CD4-positive, alpha-beta T cell treated with Interleukin-10 for 1 hour (primary cell): ENCODE measurements around the gene SPPL3.
A peak's percentile ranks its signal among the peaks of the same experiment; 100 is the strongest.
"Not testable (repeated sequence)": the region's sequence is repeated elsewhere in the genome, so short reads cannot be mapped to it uniquely, and the experiment has no call there.

Experiments used
- DNase-seq: peaks from one replicate; pipeline ENCODE4 v3.0.0-alpha.2; 2020

SPPL3 gene, protein sequence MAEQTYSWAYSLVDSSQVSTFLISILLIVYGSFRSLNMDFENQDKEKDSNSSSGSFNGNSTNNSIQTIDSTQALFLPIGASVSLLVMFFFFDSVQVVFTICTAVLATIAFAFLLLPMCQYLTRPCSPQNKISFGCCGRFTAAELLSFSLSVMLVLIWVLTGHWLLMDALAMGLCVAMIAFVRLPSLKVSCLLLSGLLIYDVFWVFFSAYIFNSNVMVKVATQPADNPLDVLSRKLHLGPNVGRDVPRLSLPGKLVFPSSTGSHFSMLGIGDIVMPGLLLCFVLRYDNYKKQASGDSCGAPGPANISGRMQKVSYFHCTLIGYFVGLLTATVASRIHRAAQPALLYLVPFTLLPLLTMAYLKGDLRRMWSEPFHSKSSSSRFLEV

DNA sequence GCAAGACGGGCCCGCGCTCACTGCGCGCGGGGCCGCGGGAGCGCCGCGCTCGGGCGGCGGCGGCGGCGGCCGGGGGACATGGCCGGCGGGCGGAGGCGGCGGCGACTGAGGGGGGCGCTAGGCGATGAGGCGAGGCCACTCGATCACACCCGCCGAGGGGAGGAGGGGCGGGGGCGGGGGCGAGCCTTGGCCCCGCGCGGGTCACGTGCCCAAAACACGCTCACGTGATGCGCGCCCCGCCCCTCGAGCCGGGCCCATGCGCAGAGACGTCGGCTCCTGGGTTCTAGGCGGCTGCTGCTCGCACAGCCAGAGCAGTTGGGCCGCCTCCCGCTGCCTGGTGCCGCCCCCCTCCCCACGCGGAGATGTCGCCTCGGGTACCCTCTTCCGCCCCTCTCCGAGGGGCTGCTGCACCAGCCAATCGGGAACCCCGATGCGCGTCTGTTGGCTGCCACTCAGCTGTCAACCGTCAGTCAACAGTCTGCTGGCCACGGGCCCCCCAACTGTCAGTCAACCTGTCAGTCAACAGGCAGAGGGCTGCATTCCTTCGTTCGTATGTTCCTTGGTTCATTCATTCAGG, at the start of gene SPPL3:
Gene SPPL3, minus strand, starts transcription at position 162 of the 577 bp plus-strand sequence. CDS start 491 bp downstream, outside the sequence.
- DNase-seq = peak; percentile 92

DNA sequence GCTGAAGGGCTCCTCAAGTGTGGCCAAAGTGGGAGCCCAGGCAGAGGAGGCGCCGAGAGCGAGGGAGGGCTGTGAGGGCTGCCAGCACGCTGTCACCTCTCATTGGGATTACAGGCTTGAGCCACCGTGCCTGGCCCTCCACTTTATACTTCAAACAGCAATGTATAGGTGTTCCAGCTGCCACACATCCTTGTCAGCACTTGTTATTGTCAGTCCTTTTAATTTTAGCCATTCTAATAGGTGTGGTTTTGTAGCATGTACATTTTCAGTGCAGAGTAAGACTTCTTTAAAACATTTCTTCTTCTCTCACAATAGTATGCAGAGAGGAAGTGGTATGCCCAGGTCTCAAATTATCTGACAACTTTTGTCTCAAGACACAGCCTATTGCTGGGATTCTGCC, 46.6 kb upstream of the SPPL3 start:
- no peak for DNase-seq

GRCh38 chr12:120950260-120950799, 46.2 kb upstream of the SPPL3 start:
- not testable (repeated sequence) for DNase-seq

GRCh38 chr12:120945516-120945915, 41.4 kb upstream of the SPPL3 start:
- not testable (repeated sequence) for DNase-seq

DNA sequence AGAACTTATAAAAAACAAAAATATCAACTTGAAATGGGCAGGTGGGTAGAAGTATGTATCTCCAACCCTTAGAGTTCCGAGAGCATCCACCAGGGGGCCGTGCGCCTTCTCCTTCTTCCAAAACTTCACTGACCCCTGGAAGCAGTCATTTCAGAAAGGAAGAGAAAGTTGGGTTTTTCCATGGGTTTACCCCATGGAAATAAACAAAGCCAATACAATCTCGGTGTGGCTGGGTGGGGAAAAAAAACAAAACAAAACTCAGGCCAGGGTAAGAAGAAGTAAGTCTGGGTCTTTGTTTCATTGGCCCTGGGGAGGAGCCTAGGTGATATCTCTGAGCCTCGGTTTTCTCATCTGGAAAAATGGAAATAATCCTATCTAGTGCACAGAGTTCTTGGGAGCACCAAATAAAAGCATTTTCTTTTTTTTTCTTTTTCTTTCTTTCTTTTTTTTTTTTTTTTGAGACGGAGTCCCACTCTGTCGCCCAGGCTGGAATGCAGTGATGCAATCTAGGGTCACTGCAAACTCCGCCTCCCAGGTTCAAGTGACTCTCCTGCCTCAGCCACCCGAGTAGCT, 40.6 kb upstream of the SPPL3 start:
- DNase-seq = peak; percentile 63

DNA sequence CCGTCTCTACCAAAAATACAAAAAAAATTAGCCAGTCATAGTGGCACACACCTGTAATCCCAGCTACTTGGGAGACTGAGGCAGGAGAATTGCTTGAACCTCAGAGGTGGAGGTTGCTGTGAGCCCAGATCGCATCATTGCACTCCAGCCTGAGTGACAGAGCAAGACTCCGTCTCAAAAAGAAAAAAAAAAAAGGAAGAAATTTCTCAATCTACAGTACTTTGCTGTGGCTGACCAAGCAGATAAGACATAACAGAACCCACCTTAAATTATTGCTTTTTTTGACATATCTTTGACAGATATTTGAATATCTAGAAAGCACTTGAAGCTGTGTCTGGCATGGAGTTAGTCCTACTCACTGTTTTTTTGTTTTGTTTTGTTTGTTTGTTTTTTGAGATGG, 39.3 kb upstream of the SPPL3 start:
- DNase-seq = no peak

DNA sequence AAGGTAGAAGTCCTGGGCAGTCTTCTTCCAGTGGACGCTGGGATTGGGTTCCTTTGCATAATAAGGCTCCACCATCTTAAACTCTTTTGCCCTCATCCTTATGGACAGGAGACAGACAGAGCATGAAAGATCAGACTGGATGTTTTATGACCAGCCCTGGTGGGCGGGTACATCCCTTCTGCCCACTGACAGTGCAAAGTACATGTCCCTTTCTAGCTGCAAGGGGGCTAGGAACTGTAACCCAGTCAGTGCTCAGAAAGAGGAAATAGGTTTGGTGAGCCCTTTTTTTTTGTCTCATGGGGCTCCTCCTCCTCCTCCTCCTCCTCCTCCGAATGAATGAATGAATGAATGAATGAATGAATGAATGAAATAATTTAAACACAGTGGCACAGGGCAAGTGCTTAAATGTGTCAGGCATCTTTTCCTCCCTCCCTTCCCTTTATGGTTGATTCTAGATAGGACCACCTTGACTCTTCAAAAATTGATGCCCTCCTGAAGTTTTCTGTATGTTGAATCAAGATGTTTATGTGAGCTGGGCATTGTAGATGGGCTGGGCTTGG, 37.8 kb upstream of the SPPL3 start:
- no peak for DNase-seq

GRCh38 chr12:120941412-120941811, 37.3 kb upstream of the SPPL3 start:
- DNase-seq = no peak

GRCh38 chr12:120940799-120941198, 36.6 kb upstream of the SPPL3 start:
- no peak for DNase-seq

- DNase-seq = no peak
Observed at GRCh38 chr12:120940006-120940405, 35.8 kb upstream of the SPPL3 start.

- no peak for DNase-seq
Observed at GRCh38 chr12:120939523-120939922, 35.4 kb upstream of the SPPL3 start.

GRCh38 chr12:120938496-120938895, 34.3 kb upstream of the SPPL3 start:
- no peak for DNase-seq

DNA sequence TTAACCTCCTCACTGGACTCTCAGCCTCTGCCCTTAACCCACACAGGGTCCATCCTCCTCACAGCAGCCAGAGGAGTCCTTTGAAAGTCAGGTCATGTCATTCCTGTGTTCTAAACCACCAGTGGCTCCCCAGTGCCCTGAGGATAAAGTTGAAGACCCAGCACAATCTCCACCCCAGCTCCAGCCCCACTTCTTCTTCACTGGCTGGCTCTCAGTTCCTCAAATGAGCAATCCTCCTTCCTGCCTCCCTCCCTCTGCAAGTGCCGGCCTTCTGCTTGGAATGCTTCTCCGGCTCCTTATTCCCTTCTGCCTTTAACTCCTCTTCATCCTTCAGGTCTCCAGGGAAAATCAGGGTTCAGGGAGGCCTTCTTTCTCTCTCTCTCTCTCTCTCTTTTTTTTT, 32.0 kb upstream of the SPPL3 start:
- no peak for DNase-seq

GRCh38 chr12:120933786-120934185, 29.6 kb upstream of the SPPL3 start:
- DNase-seq = no peak

DNA sequence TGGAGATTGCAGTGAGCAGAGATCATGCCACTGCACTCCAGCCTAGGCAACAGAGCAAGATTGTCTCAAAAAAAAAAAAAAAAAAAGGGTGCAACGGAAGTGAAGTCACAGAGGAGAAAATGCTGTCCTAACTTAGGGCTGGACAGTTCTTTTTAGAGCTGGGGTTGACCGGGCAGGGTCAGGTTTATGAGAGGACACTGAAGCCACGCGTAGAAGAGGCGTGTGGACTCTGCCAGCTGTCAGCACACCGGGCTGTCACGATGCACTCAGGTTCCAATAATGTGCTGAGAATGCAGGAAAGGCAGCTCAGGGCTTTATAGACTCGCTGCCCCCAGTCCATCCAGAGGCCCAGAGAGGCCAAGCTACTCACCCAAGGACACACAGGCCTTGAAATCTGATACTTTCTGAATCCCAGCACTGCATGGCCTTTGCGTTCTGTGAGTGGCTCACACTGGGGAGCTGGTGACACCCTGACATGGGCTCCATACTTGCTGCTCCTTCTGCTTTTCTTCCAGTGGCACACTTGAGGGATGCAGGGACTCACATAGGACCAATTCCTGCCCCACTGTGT, 28.9 kb upstream of the SPPL3 start:
- DNase-seq = no peak

GRCh38 chr12:120932058-120932457, 27.9 kb upstream of the SPPL3 start:
- no peak for DNase-seq

GRCh38 chr12:120930032-120930431, 25.9 kb upstream of the SPPL3 start:
- no peak for DNase-seq

DNA sequence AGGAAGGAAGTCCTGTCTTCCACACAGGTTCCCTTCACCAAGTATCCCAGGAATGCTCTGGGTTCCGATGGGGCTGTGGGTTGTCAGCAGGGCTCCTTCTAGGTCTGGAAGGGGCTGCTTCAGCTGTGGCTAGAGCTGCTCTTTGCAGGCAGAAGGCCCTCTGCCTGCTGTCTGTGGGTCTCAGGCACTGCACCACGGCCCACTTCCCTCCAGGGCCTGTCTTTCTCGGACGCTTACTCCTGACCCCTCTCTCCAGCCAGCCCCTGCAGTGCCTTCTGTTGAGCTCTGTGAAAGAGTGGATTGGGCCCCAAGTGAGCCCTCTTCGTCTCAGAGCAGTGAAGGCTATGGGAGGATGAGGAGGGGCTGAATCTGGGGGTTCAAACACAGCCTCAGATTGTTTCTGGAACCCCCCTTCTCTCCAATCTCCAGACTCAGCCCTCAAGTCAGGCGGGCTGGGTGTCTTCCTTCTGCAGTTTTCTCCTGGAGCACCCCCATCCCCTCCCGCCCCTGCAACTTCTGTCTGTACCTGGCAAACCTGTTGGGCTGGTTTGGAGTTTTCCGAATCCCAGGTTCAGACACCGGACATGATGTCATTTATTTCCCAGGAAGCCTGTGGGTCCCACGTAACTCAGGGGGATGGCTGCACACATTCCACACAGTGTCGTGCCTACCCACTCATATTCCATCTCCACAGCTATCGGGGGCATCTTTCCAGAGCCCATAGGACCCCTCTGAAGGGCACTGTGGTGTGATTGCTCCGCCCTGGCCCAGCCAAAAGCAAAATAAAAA, 24.9 kb upstream of the SPPL3 start:
- DNase-seq = no peak

DNA sequence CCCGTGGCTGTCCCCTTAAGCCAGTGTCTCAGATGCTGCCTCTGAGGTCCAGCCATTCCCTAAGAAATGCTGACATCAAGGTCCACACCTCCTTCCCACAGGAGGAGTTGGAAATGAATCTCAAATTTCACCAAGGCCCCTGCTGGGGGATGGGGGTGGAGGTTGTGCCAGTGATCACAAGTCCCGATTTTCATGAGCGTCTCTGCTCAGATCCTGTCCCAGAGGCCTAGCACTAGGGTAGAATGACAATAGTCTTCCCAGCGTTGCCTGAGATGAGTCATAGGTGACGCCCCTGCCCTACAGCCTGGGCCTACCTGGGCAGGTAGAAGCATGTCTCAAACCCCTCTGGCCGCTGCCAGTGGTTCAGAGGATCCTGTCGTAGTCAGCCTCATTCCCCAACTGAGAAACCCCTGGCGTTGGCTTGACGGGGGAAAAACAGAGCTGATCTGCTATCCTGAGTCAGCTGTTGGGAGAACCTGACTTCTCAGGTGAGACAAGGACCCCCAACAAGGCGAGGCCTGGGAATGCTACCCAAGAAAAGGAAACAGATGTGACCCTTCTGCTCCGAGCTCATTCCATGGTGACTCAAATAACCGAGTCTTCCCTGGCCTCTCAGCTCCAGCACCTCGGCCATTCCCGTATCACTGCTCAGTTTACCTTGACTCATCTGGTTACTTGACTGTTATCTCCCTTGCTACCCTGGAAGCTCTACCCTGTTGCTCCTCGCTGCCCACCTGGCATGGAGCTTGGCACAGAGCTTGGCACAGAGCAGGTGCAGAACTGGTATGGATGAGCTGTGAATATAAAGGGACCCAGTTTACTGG, 21.8 kb upstream of the SPPL3 start:
- DNase-seq = no peak

DNA sequence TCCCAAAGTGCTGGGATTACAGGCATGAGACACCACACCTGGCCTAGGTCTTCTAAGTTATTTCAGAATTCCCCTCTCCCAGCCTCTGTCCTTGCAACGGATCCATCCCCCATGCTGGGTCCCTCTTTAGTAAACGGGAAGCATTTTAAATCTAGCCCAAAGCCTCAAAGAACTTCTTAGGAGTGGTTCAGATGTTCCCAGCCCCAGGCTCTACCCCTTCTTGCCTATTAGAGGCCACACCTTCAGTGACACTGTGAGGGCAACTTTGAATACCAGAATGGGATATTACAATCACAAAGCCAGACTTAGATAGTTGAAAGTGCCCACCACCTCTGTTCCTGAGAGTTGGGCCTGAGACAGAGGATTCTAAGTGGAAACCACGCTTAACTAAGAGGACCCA, 18.1 kb upstream of the SPPL3 start:
- DNase-seq = no peak

DNA sequence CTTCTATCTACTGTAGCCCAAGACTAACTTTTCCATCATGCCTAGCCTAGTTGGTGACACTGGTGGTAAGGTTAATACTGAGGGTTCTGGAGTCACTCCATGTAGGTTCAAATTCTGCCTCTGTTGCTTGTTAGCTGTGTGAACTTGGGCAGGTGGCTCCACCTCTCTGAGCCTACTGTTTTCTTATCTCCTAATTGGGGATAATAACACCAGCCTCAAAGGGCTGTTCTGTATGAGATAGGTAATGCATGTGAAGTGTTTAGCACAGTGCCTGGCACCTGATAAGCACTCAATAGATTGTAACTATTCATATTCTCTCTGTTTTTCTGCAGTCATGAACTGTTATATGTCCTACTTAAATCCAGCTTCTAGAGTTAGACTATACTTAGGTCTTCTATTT, 17.5 kb upstream of the SPPL3 start:
- no peak for DNase-seq

- DNase-seq = no peak
Observed at GRCh38 chr12:120920178-120920577, 16.0 kb upstream of the SPPL3 start.
